ENCODE data around the gene DENND5A.

- TF ChIP-seq CTCF (conservative IDR thresholded peaks at IDR 0.05 in 1 of 2, IDR thresholded peaks at IDR 0.05 in 1 of 2; ENCODE audit: low read depth in 1 of 2, low read length in 2 of 2) = no peak
- no peak for TF ChIP-seq EZH2 (IDR thresholded peaks at IDR 0.05; ENCODE audit: low read length, missing control alignments)
These were observed 155.1 kb downstream of the DENND5A start for GRCh38 chr11:9109858-9110731.
